ENCODE results near the gene VIPR2.

DNA sequence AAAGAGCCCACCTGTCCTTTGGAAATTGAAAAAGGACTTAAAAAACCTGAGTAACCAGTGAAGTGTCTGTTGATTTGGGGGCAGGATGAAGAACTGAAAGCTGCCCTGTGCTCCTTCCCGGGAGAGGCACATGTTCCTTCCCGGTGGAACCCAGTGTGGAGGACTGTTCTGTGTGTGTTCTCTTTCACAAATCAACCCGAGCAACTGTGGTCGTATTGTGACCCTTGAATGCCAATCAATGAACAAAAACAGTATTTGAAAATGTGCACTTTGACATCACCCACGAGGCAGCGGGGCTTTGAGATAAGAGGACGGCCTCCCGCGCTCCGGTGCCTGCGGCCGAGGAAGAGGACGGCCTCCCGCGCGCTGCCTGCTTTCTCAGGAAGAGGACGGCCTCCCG, 139.0 kb downstream of the VIPR2 start:
- TF ChIP-seq NANOG (IDR thresholded peaks at IDR 0.05; ENCODE audit: borderline replicate concordance) (no peak), ZNF331 (CRISPR knock-in tag; IDR thresholded peaks at IDR 0.05; ENCODE audit: low read depth) (no peak), EZH2phosphoT487 (IDR thresholded peaks at IDR 0.05; ENCODE audit: unreplicated experiment) (no peak)

Measured in GM23338 (cell line).